ENCODE measurements around the gene CTSH.

Gene CTSH

GRCh38 chr15:78977091-78977571 is 32.3 kb upstream of the CTSH start:
- peak overlapping the region; percentile 34; the same call in 1 of the 2 replicates for H3K4me3 ChIP-seq (ENCODE audit: low read depth, low read length)
- TF ChIP-seq CTCF (IDR thresholded peaks at IDR 0.05; ENCODE audit: low read depth, low read length, missing control alignments), result no peak
- peak; percentile 75 for DNase-seq (ENCODE audit: low read depth)

- no peak for TF ChIP-seq CTCF (IDR thresholded peaks at IDR 0.05; ENCODE audit: low read depth, low read length, missing control alignments)
- H3K4me3 ChIP-seq (ENCODE audit: low read depth, low read length), result peak overlapping the region; percentile 34; the same call in 1 of the 2 replicates
- DNase-seq (ENCODE audit: low read depth), result peak; percentile 21
Observed at GRCh38 chr15:78976691-78977090, 31.8 kb upstream of the CTSH start.

- no peak for TF ChIP-seq CTCF (IDR thresholded peaks at IDR 0.05; ENCODE audit: low read depth, low read length, missing control alignments)
- no peak overlapping the region for H3K4me3 ChIP-seq (ENCODE audit: low read depth, low read length)
- DNase-seq (ENCODE audit: low read depth), result no peak
Observed at GRCh38 chr15:78974272-78974918, 29.5 kb upstream of the CTSH start.

- no peak for DNase-seq (ENCODE audit: low read depth)
- no peak overlapping the region for H3K4me3 ChIP-seq (ENCODE audit: low read depth, low read length)
- TF ChIP-seq CTCF (IDR thresholded peaks at IDR 0.05; ENCODE audit: low read depth, low read length, missing control alignments), result no peak
Observed at GRCh38 chr15:78969687-78970349, 25.0 kb upstream of the CTSH start.

- no peak overlapping the region for H3K4me3 ChIP-seq (ENCODE audit: low read depth, low read length)
- no peak for TF ChIP-seq CTCF (IDR thresholded peaks at IDR 0.05; ENCODE audit: low read depth, low read length, missing control alignments)
- no peak for DNase-seq (ENCODE audit: low read depth)
Observed at GRCh38 chr15:78968539-78969271, 23.9 kb upstream of the CTSH start.

- H3K4me3 ChIP-seq (ENCODE audit: low read depth, low read length), result no peak overlapping the region
- no peak for TF ChIP-seq CTCF (IDR thresholded peaks at IDR 0.05; ENCODE audit: low read depth, low read length, missing control alignments)
- no peak for DNase-seq (ENCODE audit: low read depth)
Observed at GRCh38 chr15:78968114-78968513, 23.3 kb upstream of the CTSH start.

Data from GM12864 (cell line).